ENCODE measurements around the gene PA2G4. TPM values are rescaled to one million over a fixed set of nuclear protein-coding genes. Genes with fewer than 3 reads are reported as not detected.
"Not testable (repeated sequence)": the region's sequence is repeated elsewhere in the genome, so short reads cannot be mapped to it uniquely, and the experiment has no call there.

PA2G4 gene
- total RNA-seq, 1 donor from 2014 or later = 68.0 TPM

DNA sequence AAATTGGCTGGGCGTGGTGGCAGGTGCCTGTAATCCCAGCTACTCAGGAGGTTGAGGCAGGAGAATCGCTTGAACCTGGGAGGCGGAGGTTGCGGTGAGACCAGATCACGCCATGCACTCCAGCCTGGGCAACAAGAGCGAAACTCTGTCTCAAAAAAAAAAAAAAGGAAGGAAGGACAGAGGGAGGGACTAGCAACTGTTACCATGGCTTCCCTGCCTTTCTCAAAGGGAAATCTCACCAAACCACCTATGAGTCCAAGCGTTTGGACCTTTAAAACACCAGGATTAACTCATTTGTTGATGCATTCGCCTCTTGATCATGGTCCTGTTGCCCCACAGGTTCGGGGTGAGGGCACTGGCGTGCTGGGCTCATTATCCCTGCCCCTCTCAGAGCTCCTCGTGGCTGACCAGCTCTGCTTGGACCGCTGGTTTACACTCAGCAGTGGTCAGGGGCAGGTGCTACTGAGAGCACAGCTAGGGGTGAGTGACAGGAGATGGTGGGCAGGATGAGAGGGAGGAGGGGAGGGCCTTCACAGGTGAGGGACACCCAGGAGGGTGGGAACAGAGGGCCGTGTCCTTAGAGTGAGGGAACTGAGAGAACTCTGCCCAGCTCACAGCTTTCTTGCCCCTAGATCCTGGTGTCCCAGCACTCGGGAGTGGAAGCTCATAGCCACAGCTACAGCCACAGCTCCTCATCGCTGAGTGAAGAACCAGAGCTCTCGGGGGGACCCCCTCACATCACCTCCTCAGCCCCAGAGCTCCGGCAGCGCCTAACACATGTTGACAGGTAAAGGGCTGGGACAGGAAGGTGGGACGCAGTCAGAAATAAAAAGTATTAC lies 37.8 kb downstream of the PA2G4 start:
- DNase-seq = no peak
- no peak for ATAC-seq (ENCODE audit: poor library complexity)

DNA sequence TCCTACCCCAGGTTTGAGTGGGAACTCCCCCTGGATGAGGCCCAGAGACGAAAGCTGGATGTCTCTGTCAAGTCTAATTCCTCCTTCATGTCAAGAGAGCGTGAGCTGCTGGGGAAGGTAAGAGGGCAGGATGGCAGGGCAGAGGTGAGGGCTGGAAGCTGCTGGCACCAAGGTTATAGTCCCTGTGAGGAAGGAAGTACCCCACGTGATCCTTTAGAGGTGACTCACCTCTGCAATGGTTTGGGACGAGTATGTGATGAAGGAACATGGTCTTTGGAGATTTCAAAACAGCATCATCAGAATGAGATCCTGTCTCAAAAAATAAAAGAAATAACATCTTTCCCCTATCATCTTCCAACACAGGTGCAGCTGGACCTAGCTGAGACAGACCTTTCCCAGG lies 38.9 kb downstream of the PA2G4 start:
- DNase-seq (no peak), ATAC-seq (ENCODE audit: poor library complexity) (no peak)
- intact Hi-C loops (cut with DNase I) = no loop called here

More for the DNA sequence above, 37.8 kb downstream of the PA2G4 start:
- intact Hi-C loops (cut with DNase I) = no loop called here

DNA sequence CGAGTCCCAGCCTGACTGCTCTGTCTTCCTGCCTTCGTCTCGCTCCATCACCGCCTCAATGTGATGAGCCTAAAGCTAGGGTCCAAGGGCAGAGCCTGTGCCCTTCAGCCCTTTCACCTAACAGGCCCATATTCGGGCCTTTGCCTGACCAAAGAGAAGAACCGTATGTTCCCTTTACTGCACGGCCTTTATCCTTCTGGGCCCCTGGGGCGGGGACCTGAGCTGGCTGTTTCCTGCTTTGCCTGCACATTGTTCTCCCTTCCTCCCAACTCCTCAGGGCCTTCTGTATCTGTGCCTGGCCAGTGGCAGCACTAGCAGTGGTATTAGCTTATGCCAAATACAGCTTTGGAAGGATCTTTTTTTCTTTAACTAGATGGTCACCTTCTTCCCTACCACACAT lies 39.5 kb downstream of the PA2G4 start:
- DNase-seq = peak; percentile 62
- peak; percentile 56 for ATAC-seq (ENCODE audit: poor library complexity)
- intact Hi-C loops (cut with DNase I) = no loop called here

DNA sequence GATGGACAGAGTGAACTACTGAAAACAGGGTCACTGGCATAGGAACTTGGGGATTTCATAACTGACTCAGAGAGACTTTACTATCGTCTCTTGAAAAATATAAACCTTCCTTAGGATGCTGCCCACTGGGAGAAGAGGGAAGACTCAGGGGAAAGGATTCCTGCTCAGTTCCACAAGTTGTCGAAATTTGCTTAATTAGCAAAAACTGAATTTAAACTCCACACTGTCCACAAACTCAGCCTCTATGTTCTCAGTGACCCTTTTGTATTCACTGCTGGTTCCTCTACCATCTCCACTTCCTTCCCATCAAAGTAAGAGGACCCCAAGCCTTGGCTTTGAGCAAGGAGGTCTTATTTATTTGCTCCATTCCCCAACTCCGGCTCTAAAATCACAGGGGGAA lies 40.9 kb downstream of the PA2G4 start:
- intact Hi-C loops (cut with DNase I) = no loop called here
- ATAC-seq (ENCODE audit: poor library complexity) = no peak
- DNase-seq = no peak

DNA sequence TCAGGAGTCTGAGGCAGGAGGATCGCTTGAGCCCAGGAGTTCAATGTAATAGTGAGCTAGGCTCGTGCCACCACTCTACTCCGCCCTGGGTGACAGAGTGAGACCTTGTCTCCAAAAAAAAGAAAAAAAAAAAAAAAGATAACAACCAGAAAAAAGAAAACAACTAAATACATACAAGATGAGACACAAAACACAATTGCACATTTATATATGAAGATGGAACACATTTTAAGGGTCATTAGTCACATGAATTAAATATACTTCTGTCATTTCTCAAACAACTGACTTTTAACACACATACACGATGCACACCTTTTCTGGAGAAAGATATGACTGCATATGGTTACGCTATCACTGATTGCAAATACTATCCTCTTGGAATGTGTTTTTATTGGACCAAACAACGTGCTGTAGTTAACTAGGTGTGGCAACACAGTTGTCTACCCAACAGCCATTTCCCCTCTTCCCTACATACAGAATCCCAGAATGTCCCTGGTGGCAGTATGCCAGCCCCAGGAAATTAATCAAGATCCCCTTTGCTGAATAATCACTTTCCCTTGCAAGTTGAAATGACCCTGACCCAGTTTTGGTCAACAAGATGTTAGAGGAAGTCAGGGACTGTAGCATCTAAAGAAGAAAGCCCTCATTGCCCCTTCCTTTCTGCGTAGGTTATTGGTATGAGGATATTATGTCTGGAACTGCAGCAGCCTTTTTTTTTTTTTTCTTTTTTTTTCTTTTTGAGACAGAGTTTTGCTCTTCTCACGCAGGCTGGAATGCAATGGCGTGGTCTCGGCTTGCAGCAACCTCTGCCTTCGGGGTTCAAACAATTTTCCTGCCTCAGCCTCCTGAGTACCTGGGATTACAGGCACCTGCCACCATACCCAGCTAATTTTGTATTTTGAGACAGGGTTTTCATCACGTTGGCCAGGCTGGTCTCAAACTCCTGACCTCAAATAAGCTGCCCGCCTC lies 42.4 kb downstream of the PA2G4 start:
- DNase-seq (no peak), ATAC-seq (ENCODE audit: poor library complexity) (peak; percentile 7)
- intact Hi-C loops (cut with DNase I) = no loop called here

DNA sequence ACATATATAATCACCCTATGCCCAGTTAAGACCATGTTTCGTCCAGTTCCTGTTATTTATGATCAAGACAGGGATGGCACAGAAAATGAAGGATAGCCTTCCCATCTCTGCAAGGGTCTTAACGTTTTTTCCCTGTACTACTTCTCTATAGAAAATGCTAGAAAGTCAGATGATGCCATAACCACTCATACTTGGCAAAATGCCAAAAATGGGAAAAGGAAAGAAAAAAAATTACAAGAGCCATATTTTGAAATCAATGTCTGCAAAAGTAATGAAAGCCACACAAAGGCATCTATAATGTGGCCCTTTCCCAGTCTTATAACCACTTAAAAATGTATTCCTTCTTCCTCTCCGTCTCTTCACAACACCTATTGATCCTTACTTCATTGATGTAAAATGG lies 46.2 kb downstream of the PA2G4 start:
- ATAC-seq (ENCODE audit: poor library complexity) = no peak
- no peak for DNase-seq
- intact Hi-C loops (cut with DNase I) = no loop called here

DNA sequence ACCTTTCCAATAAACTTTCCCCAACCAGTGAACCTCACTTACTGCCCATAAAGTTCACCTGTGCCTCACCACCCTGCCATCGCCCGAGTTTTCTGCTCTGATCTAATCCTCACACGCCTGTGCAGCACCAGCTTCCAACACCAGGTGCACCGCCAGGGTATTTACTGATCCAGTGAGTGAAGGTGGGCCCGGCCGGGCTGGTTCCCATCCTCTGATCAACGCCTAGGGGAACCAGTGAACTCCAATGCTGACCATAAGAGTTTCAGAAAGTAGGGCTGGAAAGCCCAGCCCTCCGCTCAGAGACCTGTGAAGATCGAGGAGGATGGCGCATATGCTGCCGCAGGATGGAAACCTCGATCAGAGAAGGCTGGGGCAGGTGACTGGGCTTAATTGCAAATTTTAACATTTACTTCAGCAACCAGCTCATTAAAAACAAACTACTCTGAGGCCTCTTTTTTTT lies 47.3 kb downstream of the PA2G4 start:
- peak; percentile 61 for DNase-seq
- intact Hi-C loops (cut with DNase I) = no loop called here
- ATAC-seq (ENCODE audit: poor library complexity) = peak; percentile 46

DNA sequence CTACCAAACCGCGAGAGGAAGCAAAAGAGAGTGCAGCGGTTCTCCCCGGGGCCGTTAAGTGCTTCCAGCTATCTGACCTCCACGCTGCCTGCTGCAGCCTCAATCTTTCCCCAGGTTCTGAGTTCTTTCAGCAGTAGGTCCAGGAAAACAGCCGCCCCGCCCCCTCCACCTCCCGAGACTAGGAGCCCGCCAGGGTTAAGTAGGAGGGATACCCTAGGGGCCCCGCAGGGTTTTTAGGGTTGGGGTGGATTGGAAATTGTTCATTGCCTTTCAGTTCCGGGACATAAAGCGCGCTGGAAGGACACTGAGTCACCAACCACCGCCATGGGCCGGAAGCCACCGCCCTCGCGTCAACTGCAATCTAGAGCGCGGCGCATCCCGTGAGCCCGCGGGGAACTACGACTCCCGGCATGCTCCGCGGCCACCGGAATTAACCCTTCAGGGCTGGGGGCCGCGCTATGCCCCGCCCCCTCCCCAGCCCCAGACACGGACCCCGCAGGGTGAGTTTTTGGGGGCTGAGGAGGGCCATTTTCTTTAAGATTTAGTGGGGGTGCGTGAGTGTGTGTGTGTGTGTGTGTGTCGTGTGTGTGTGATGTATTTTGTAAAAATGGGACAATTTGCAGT lies 47.9 kb downstream of the PA2G4 start, which contains the start of gene MYL6B:
Gene MYL6B, plus strand, starts transcription at position 456 of the 624 bp plus-strand sequence. CDS start 1,332 bp downstream, outside the sequence.
- peak; percentile 97 for ATAC-seq (ENCODE audit: poor library complexity)
- intact Hi-C loops (cut with DNase I) = no loop called here
- DNase-seq = peak; percentile 97

DNA sequence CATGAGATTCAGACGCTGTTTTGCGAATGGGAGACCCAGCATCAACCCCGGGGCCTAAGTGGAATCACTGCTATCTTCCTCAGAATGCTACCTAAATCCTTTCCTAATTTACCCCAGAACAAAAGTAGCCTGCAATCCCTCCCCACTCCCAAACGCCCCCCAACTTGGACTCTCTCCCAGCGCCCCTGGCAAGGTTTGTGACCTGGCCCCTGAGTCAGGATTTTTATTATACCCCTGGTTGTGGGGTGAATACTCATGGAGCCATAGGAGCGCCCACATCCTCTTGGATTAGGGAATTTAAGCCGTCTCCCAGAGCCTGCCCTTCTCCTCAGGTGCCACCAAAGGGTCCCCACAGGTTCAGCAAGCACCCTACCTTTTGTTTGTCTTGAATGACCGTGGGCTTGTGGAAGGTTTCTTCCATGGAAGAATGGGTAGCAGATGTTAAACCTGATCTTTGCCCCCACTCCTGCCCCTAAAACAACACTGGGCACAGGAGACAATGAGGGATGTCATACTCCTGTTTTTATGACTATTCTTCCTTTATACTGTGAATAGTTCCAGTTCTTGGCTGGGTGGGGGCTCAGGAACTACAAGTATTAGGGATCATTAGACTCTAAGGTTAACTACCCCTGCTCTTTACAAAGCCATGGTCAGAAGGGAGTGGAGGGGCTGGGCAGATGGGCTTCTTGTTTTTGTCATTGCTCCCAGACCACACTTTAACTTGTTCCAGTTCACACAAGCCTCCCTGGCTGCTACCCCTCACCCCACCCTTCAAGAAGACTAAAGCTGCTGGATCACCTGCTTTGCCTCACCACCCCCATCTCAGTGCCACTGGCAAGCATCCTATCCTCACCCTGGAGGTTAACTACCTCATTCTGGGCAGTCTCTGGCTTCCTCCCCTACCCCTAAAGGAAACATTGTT lies 48.7 kb downstream of the PA2G4 start:
- no peak for ATAC-seq (ENCODE audit: poor library complexity)
- intact Hi-C loops (cut with DNase I) = no loop called here
- no peak for DNase-seq

DNA sequence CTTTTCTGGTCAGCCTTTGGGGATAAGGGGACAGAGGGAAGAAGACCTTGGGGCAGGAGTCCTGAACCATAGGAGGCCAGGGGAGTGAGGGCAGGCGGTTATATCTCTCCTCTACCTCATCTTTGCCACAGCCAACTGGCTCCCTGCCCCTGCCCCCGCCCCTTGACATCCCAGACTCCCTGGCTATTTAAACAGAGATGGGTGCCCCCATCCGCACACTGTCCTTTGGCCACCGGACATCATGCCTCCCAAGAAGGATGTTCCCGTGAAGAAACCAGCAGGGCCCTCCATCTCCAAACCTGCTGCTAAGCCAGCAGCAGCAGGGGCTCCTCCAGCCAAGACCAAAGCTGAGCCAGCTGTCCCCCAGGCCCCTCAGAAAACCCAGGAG lies 49.3 kb downstream of the PA2G4 start:
- DNase-seq (no peak), ATAC-seq (ENCODE audit: poor library complexity) (no peak)
- intact Hi-C loops (cut with DNase I) = no loop called here

DNA sequence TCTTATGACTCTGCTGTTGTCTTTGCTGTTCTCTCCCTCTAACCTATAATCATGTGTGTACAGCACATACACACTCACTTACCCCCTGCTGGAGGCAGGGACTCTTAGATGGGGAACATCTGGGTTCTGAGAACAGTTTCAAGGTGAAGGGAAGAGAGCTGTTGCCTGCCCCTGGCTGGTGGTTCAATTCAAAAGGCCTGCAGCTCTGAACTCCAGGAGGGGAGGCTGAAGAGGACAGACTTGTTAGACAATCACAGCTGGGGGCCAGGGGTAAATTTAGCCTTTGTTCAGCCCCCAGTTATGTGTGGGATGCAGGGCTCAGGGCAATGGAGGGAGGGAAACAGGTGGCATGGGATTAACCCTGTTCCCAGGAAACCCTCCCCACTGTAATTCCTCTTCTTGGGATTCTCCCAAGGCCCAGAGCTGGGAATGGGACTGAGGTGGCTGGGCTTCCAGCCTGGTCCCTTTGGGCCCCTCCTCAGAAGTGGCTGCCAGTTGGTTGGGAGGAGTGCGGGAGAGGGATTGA lies 50.0 kb downstream of the PA2G4 start:
- DNase-seq (no peak), ATAC-seq (ENCODE audit: poor library complexity) (no peak)
- intact Hi-C loops (cut with DNase I) = no loop called here

DNA sequence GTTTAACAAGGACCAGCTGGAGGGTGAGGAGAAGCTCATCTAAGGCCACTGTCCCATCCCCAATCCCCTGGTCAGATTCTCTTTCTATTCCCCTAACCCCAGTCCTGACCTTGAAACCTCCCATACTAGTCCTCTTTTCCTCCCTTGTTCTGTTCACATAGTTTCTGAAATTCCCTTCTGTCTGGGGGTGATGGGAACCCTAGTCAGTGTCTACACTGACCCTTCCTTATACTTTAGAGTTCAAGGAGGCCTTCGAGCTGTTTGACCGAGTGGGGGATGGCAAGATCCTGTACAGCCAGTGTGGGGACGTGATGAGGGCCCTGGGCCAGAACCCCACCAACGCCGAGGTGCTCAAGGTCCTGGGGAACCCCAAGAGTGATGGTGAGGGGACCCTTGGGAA lies 50.5 kb downstream of the PA2G4 start:
- ATAC-seq (ENCODE audit: poor library complexity) (no peak), DNase-seq (no peak)
- intact Hi-C loops (cut with DNase I) = loop anchor here (5.0 kb wide), 1 partner anchor 38 kb away; the partner anchor contains the start of genes RPL41 and ZC3H10

DNA sequence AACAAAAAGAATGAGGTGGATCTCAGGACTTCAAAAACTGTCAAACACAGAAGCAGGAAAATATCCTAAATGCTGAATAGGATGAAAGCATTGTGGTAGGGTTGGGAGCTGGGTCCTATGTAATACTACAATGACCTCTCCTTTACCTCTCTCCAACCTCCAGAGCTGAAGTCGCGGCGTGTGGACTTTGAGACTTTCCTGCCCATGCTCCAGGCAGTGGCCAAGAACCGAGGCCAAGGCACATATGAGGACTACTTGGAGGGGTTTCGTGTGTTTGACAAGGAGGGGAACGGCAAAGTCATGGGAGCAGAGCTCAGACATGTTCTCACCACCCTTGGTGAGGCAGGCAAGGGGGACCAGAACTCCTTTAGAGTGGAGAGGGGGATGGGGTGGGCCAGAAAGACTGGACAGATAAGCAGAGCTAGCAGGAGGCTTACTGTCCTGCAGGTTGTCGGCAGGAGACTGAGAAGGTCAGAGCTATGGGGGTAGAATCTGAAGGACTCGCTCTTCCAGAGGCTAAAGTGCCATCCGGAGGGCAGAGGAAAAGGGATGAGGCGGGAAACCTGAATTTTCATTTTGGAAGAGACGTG lies 51.0 kb downstream of the PA2G4 start:
- DNase-seq (no peak), ATAC-seq (ENCODE audit: poor library complexity) (no peak)
- intact Hi-C loops (cut with DNase I) = loop anchor here (5.0 kb wide), 1 partner anchor 38 kb away; the partner anchor contains the start of genes RPL41 and ZC3H10

DNA sequence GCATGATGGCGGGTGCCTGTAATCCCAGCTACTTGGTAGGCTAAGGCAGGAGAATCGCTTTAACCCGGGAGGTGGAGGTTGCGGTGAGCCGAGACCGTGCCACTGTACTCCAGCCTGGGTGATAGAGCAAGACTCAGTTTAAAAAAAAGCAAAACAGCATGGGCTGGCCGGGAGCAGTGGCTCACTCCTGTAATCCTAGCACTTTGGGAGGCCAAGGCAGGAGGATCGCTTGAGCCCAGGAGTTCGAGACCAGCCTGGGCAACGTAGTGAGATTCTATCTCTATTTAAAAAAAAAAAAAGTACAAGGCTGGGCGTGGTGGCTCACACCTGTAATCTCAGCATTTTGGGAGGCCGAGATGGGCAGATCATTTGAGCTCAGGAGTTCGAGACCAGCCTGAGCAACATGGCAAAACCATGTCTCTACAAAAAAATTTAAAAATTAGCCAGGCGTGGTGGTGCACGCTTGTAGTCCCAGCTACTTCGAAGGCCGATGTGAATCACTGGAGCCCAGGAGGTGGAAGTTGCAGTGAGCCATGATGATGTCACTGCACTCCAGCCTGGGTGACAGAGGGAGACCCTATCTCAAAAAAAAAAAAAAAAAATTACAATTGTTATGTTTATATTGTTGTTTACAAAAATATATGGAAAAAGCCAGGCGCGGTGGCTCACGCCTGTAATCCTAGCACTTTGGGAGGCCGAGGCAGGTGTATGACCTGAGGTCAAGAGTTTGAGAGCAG lies 52.3 kb downstream of the PA2G4 start:
- DNase-seq; ATAC-seq (ENCODE audit: poor library complexity): not testable (repeated sequence)
- intact Hi-C loops (cut with DNase I) = loop anchor here (5.0 kb wide), 1 partner anchor 39 kb away; the partner anchor contains the start of genes RPL41 and ZC3H10

DNA sequence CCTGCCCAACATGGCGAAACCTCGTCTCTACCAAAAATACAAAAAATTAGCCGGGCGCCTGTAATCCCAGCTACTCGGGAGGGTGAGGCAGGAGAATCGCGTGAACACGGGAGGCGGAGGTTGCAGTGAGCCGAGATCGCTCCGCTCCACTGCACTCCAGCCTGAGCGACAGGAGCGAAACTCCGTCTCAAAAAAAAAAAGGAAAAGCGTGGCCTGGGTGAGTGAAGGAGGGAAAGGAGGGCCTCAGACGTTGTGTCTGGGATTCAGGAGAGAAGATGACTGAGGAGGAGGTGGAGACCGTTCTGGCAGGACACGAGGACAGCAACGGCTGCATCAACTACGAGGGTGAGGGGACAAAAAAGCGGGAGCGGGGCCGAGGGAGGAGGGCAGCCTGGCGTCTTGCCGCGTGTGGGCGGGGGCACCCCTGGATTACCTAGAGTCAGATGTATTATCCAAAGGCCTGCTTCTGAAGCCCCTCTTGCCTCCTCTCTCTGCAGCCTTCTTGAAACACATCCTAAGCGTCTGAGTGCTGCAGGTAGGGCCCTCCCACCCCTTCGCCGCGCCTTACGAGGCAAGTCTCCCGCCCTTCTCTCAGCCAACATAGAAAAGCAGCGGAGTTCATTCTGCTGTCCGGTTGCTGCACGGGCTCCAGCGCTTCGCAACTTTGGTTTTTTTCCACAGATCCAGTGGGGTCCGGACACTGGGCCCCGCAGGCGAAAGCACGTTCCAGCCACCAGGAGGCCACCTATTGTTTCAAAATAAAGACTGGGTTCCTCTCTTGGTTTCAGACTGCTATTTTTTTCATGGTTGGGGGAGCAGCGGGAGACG lies 53.1 kb downstream of the PA2G4 start:
- DNase-seq (peak; percentile 83), ATAC-seq (ENCODE audit: poor library complexity) (peak; percentile 50)
- intact Hi-C loops (cut with DNase I) = loop anchor here (2.0 to 5.0 kb wide), 2 partner anchors 31 to 40 kb away; partner anchors contain the start of genes RPL41 and ZC3H10
